Sigmoid colon (tissue), 4 donors: ENCODE results near the gene EPHA1.

Source experiments
- EP300 ChIP-seq, 4 donors: sonication (generic); formaldehyde crosslinking; IDR thresholded peaks; one replicate each; pipeline ENCODE4 v1.6.1; 2017; ENCODE audit warnings: antibody characterized with exemption in 4 of 4
- TF ChIP-seq, protein P1 (sequence below), 4 experiments: fragments of 450-650 bp in 3 of 4; fragments of 200-600 bp in 1 of 4; IDR thresholded peaks; one replicate each; pipeline ENCODE4 v1.5.1; 2016 to 2019; ENCODE audit warnings: antibody characterized with exemption in 4 of 4, mild to moderate bottlenecking in 3 of 4, moderate library complexity in 2 of 4

GRCh38 chr7:143385891-143386781 lies 22.5 kb downstream of the EPHA1 start:
- TF ChIP-seq, protein P1, sequence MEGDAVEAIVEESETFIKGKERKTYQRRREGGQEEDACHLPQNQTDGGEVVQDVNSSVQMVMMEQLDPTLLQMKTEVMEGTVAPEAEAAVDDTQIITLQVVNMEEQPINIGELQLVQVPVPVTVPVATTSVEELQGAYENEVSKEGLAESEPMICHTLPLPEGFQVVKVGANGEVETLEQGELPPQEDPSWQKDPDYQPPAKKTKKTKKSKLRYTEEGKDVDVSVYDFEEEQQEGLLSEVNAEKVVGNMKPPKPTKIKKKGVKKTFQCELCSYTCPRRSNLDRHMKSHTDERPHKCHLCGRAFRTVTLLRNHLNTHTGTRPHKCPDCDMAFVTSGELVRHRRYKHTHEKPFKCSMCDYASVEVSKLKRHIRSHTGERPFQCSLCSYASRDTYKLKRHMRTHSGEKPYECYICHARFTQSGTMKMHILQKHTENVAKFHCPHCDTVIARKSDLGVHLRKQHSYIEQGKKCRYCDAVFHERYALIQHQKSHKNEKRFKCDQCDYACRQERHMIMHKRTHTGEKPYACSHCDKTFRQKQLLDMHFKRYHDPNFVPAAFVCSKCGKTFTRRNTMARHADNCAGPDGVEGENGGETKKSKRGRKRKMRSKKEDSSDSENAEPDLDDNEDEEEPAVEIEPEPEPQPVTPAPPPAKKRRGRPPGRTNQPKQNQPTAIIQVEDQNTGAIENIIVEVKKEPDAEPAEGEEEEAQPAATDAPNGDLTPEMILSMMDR (IDR thresholded peaks at IDR 0.05) = no peak
- TF ChIP-seq EP300 (IDR thresholded peaks at IDR 0.05) = no peak
